Fibroblast of the aortic adventitia (primary cell): Measurements from ENCODE around the gene KCTD20. TPM values are rescaled to one million over a fixed set of nuclear protein-coding genes. Genes with fewer than 3 reads are reported as not detected.
"Not testable (repeated sequence)": the region's sequence is repeated elsewhere in the genome, so short reads cannot be mapped to it uniquely, and the experiment has no call there.

Experiments used
- DNase-seq: peaks from one replicate; pipeline ENCODE4 v3.0.0-alpha.2; 2010; ENCODE audit warnings: low read depth
- H3K4me3 ChIP-seq: 2 replicates; pipeline ENCODE4 v1.5.1; 2011; ENCODE audit warnings: low read depth, mild to moderate bottlenecking, control low read depth, low read length, moderate library complexity
- CTCF ChIP-seq: IDR thresholded peaks from 2 replicates; pipeline ENCODE4 v1.5.1; 2011; ENCODE audit warnings: mild to moderate bottlenecking, low read length, control low read depth, inconsistent platforms; ENCODE audit not compliant: insufficient read depth
- total RNA-seq: library from RNA; depleted of rRNA; stranded (reverse); fragments of >200 nt; gene quantifications from 2 replicates; pipeline ENCODE4 v1.2.3, GENCODE V29; 2012; ENCODE audit warnings: low replicate concordance

The KCTD20 gene
- total RNA-seq, 1 donor: 48.6 TPM

DNA sequence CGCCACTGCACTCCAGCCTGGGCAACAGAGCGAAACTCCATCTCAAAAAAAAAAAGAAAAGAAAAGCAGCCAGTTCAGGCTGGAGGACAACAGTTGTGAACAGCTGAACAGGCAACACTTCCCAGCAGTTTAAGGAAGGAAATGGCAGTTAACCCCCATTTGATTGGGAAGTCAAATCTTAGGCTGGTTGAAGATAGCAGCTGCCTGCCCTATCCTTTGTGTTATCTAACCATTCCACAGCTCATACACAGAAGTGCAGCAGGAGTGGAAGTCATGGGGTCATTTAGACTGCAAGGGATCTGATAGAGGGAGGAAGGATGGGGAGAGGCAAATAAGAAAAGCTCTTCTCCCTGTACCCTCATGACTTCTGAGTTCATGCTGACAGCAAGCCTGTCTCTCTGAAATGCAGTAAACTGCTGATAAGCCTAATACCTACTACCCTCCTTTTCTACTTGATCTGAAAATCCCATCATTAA, 35.3 kb downstream of the KCTD20 start:
- DNase-seq: no peak
- no peak overlapping the region for H3K4me3 ChIP-seq
- no peak for TF ChIP-seq CTCF

DNA sequence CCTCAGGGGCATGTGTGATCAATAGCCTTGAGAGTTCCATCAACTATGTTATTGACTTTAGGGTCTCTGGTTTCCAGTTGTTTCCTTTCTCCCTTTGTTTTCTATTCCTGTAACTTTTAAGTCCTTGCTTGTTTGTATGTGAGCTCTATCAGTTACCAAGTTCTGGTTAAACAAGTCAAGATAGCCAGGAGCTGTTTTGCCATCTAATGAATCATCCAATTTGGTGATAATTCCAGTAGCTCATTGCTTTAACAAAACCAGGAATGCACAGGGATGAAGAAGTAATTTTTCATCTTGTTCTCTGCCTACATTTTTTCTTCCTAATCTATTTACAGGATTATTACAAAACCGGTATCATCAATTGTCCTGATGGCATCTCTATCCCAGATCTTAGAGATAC, 36.5 kb downstream of the KCTD20 start:
- no peak for DNase-seq
- no peak overlapping the region for H3K4me3 ChIP-seq
- no peak for TF ChIP-seq CTCF

DNA sequence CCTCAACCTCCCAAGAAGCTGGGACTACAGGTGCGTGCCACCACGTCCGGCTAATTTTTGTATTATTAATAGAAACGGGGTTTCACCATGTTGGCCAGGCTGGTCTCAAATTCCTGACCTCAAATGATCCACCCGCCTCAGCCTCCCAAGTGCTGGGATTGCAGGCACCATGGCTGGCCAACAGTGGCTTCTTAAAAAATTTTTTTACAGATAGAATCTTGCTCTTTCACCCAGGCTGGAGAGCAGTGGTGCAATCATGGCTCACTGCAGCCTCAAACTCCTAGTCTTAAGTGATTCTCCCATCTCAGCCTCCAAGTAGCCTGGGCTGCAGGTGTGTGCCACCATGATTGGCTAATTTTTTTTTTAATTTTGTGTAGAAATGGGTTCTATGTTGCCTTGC, 40.5 kb downstream of the KCTD20 start:
- not testable (repeated sequence) for DNase-seq, H3K4me3 ChIP-seq

GRCh38 chr6:36484736-36485135, 41.9 kb downstream of the KCTD20 start:
- DNase-seq: no peak
- no peak for TF ChIP-seq CTCF
- no peak overlapping the region for H3K4me3 ChIP-seq

GRCh38 chr6:36487698-36488097, 44.9 kb downstream of the KCTD20 start:
- peak; percentile 33 for DNase-seq
- TF ChIP-seq CTCF: no peak
- H3K4me3 ChIP-seq: no peak overlapping the region

- no peak for TF ChIP-seq CTCF
- no peak for DNase-seq
- H3K4me3 ChIP-seq: no peak overlapping the region
Observed at GRCh38 chr6:36488221-36488620, 45.4 kb downstream of the KCTD20 start.

GRCh38 chr6:36489426-36489825, 46.6 kb downstream of the KCTD20 start:
- no peak overlapping the region for H3K4me3 ChIP-seq
- no peak for DNase-seq
- no peak for TF ChIP-seq CTCF
